HG02588 (cell line): ENCODE measurements around the gene BRDT.

Experiments used
- ATAC-seq: cut with Tn5 transposase; IDR thresholded peaks from one replicate; pipeline ENCODE4 v1.9.1; 2021; ENCODE audit warnings: mild to moderate bottlenecking, moderate library complexity; ENCODE audit not compliant: unreplicated experiment

BRDT gene

DNA sequence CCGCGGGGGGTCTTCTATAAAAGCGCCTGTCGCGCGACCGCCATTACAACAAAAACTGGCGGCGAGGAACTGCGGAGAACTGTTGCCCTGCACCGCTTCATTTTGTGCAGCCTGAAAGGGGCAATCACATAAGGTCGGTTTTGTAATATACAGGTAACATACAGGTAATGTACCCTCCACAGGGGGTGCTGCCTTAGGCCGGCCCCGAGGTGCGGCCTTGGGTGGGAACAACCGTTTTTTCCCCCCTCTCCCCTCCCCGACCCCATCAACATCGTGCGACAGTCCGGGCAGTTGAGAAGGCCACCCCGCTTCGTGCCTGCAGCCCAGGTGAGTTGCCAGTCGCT lies at the start of gene BRDT:
TSS of gene BRDT (plus strand) at position 46 of the 344 bp plus-strand sequence. CDS start 13,354 bp downstream, outside the sequence.
- no peak for ATAC-seq

- no peak for ATAC-seq
Measured at GRCh38 chr1:91900562-91900961, 48.6 kb upstream of the BRDT start.

- ATAC-seq: no peak
Measured at GRCh38 chr1:91901231-91901630, 48.0 kb upstream of the BRDT start.

GRCh38 chr1:91912266-91912665 lies 36.9 kb upstream of the BRDT start:
- ATAC-seq: no peak

- ATAC-seq: no peak
Measured at GRCh38 chr1:91913018-91913417, 36.2 kb upstream of the BRDT start.

DNA sequence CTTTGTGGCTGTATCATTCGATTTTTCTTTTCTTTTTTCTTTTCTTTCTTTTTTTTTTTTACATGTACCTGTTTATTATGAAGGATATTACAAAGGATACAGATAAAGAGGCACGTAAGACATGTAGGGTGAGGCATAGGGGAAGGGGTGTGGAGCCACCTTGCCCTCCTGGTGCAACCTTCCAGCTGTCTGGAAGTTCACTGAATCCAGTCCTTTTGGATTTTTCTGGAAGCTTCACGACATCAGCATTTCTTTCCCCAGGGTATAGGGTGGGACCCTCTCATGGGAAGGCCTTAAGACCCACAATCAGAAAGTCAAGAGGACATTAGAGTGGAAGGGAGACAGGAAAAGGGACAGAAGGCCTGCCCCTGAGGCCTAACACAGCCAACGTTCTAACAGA lies 33.2 kb upstream of the BRDT start:
- no peak for ATAC-seq

GRCh38 chr1:91916811-91917460 lies 32.3 kb upstream of the BRDT start:
- no peak for ATAC-seq

GRCh38 chr1:91919962-91920361 lies 29.2 kb upstream of the BRDT start:
- ATAC-seq: no peak

DNA sequence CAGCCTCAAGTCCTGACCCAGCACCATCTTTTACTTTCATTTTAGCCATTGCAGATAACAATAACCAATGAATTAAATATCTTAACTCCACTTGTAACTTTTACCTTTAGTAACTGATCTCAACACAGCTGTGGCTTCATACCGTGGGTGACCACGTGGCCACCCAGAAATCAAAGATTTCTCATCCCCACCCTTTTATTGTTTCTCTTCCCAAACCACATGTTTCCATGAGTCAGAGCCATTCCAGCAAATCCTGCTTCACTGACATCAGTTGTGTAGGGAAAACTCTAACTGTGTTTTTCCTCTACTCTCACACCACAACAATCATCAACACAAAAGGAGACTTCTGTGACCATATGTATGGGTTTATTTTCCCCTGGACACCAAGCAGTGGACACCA lies 25.1 kb upstream of the BRDT start:
- ATAC-seq: no peak

DNA sequence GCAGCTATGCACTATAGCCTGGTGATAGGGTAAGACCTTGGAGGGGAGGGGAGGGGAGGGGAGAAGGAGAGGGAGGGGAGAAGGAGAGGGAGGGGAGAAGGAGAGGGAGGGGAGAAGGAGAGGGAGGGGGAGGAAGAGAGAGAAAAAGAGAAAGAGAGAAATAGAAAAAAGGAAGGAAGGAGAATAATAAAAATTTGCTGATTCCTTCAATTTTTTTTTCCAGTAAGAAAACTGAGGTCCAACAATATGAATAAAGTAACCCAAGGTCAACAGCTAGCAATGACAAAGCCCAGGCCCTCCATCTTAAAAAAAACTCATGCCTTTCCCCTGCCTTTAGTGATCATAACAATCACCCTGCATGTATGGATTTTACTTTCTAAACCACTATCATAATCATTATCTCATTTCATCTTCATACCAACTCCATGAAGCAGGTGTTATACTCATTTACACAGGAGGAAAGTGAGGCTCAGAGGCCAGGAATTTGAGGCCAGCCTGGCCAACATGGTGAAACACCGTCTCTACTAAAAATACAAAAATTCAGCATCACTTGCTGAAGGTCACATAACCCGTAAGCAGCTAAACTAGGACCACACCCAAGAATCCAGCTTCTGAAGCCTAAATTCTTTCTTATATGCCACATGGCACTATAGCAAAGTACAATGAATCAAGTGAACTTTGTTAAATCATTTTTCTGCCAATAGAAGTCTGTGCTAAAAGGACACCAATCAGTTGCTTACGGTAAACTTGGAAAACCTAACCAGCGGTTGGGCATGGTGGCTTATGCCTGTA lies 23.4 kb upstream of the BRDT start:
- no peak for ATAC-seq

DNA sequence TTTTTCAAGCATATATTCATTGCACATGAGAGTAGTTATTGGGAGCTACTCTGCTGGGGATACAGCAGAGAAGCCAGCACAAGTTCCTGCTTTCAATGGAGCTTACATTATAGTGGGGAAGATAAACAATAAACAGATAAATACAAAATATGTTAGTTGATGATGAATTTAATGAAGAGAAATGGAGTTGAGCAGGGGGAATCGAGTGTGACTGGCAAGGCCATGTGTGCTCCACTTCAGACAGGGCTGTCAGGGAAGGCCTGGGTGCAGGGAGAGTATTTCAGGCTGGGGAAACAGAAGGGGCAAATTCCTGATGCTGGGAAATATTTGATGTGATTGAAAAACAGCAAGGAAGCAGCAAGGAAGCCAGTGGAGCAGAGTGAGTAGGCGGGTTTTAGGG lies 21.2 kb upstream of the BRDT start:
- no peak for ATAC-seq

DNA sequence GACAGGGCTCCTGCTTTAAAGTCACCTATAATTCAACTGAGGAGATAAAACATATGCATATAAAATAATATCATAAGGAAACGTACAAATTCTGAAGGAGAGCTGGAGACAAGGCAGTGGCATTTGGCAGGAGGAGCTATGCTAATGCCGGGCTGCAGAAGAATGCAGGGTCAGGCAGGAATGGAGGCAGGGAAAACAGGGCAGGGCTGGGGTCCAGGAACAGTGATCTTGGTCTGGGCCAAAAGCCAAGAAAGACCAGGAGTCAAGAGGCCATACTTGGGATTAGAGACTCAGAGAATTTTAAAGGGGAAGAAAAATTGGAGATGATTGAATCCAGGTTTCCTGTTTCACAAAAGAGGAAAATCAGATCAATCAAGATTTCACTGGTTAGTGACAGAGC lies 20.0 kb upstream of the BRDT start:
- no peak for ATAC-seq

GRCh38 chr1:91937613-91938012 lies 11.6 kb upstream of the BRDT start:
- no peak for ATAC-seq

- no peak for ATAC-seq
Measured at GRCh38 chr1:91940496-91940895, 8.7 kb upstream of the BRDT start.

- ATAC-seq: no peak
Measured at GRCh38 chr1:91944087-91944486, 5.1 kb upstream of the BRDT start.

- ATAC-seq: no peak
Measured at GRCh38 chr1:91948097-91948496, 1.1 kb upstream of the BRDT start.

- no peak for ATAC-seq
Measured at GRCh38 chr1:91948501-91949355, 473 bp upstream of the BRDT start.

GRCh38 chr1:91952187-91952586 lies 3.0 kb downstream of the BRDT start:
- no peak for ATAC-seq

DNA sequence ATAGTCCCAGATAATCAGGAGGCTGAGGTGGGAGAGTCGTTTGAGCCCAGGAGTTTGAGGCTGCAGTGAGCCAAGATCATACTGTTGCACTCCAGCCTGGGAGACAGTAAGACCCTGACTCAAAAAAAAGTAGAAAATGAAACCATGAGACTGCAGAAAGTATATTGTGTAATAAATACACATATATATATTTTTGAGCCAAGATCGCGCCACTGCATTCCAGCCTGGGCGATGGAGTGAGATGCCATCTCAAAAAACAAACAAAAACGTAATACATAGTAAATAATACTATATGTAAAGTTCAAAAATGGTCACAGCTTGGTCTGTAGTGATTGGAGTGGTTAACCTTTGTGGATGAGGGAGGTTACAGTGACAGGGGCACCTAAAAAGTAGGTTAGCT lies 9.7 kb downstream of the BRDT start:
- ATAC-seq: no peak

GRCh38 chr1:91968334-91968733 lies 19.1 kb downstream of the BRDT start:
- no peak for ATAC-seq

DNA sequence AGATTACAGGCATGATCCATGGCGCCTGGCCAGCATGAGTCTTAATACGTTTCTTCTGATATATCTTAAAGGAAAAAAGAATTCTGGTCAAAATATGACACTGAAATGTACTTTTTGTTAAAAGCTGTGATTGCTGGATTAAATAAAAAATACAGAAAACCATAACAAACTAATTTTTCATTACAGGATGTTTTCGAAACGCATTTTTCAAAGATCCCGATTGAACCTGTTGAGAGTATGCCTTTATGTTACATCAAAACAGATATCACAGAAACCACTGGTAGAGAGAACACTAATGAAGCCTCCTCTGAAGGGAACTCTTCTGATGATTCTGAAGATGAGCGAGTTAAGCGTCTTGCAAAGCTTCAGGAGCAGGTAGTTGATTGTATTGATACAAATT lies 30.2 kb downstream of the BRDT start:
- no peak for ATAC-seq

DNA sequence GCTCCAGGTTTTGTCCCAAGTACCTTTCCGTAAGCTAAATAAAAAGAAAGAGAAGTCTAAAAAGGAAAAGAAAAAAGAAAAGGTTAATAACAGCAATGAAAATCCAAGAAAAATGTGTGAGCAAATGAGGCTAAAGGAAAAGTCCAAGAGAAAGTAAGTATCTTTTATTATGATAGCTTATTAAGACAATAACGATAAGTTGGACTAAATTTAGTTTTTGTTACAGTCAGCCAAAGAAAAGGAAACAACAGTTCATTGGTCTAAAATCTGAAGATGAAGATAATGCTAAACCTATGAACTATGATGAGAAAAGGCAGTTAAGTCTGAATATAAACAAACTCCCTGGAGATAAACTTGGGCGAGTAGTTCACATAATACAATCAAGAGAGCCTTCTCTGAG lies 31.5 kb downstream of the BRDT start:
- no peak for ATAC-seq
